GM12865 (cell line): Measurements from ENCODE around the gene FRMPD4.

Source experiments
- DNase-seq: peaks from one replicate; pipeline ENCODE4 v3.0.0; 2010; ENCODE audit warnings: low read depth
- H3K4me3 ChIP-seq: 2 replicates; pipeline ENCODE4 v1.5.1; 2011; ENCODE audit warnings: mild to moderate bottlenecking, low read depth, low read length, control low read depth
- TF ChIP-seq, protein P1 (sequence below): IDR thresholded peaks from 2 replicates; pipeline ENCODE4 v1.5.1; 2011; ENCODE audit warnings: low read length, control low read depth, low read depth, inconsistent platforms; ENCODE audit not compliant: insufficient read depth; ENCODE audit errors: missing control alignments

FRMPD4 gene

DNA sequence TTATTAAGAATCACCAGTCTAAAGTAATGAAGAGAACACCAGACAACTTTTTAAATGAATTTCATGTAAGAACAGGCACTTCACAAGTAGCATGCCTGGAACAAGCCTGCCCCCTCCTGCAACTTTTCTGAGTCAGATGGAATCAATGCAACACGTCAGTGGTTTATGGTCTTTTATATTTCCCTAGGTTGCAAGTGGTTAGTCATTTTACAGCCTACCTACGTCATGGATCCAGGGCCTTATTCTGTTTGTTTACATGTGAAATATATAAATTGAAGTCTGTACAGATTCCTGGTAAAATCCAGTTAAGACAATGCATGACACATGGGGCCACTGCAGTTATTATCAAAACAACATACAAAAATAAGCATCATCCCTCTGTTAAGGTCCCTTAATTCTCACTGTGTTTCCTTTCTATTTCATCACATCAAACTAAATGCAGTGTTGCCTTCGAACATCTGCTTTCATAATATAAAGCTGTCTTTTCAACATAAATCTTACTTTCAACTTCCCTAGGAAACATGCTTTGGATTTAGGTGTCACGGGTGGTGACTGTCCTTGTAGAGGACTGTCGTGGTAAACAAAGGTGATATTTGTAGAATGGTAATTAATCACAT, 309.3 kb downstream of the FRMPD4 start:
- DNase-seq = no peak
- TF ChIP-seq, protein P1, sequence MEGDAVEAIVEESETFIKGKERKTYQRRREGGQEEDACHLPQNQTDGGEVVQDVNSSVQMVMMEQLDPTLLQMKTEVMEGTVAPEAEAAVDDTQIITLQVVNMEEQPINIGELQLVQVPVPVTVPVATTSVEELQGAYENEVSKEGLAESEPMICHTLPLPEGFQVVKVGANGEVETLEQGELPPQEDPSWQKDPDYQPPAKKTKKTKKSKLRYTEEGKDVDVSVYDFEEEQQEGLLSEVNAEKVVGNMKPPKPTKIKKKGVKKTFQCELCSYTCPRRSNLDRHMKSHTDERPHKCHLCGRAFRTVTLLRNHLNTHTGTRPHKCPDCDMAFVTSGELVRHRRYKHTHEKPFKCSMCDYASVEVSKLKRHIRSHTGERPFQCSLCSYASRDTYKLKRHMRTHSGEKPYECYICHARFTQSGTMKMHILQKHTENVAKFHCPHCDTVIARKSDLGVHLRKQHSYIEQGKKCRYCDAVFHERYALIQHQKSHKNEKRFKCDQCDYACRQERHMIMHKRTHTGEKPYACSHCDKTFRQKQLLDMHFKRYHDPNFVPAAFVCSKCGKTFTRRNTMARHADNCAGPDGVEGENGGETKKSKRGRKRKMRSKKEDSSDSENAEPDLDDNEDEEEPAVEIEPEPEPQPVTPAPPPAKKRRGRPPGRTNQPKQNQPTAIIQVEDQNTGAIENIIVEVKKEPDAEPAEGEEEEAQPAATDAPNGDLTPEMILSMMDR = no peak
- H3K4me3 ChIP-seq = no peak overlapping the region

DNA sequence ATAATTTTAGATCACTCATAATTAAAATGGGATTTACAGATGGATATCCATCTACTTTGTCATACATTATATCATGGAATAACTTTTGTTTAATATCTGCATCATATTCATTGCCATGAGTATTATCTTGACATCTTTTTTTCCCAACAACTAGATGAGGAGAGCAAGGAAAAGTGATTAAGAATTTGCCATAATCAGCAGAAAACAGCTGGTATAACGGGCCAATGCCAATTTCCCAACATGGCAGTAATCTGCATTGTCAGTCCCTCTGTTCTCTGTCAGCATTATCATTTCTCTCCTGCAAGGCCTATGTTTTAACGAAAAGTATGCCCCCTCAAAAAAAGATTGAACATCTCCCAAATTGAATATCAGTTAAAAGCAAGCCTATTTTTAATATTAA, 314.0 kb downstream of the FRMPD4 start:
- no peak overlapping the region for H3K4me3 ChIP-seq
- DNase-seq = no peak
- TF ChIP-seq, protein P1 = no peak

DNA sequence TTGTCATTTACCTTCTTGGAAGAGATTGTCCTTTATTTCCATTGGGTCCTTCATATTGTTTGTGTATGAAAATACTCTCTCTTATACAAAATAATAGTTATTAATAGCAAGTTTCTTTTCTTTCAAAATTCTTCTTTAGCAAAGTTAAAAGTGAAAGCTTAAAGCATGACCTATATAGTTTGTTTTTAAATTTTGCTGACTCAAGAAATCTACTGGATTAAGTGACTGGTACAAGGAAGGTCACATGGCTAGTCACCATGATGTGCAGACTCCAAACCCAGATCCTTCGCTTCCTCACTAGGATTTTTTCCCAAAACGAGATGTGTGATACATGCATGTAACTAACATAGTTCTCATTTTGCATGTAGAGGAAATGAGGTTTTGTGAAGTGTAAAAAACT, 322.7 kb downstream of the FRMPD4 start:
- TF ChIP-seq, protein P1 = no peak
- no peak for DNase-seq
- H3K4me3 ChIP-seq = no peak overlapping the region

DNA sequence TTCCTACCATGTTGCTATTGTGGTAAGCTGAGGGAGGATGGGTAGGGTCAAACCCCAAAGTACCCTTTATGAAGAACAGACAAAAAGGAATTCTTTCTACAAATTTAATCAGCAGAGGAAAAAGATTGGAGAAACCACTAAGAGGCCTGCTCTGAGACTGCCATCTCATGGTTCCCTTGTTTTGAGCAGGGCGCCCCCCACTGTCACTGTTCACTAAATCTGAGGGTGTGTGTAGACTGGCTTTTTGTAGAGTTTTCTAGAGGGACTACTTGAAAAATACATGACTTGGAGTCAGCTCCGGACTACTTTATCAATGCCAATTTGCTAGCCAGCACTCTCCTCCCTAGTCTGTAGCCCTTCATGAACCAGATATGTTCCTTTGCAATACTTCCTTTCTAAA, 324.8 kb downstream of the FRMPD4 start:
- no peak overlapping the region for H3K4me3 ChIP-seq
- DNase-seq = no peak
- TF ChIP-seq, protein P1 = no peak

DNA sequence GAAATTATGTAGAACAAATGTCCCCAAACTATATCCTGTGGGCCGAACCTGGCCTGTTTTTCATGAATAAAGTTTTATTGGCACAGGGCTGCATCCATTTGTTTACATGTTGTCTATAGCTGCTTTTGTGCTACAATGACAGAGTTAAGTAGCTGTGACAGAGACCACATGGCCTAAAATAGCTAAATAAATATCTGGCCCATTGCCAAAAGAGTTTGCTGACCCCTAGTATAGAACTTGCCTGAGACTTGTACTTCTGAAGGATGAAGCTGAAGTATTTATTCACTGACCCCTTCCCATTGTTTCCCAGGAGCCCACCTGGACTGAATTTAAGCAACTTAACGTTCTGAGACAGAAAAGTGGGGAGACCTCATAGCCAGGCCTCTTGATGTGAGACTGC, 325.6 kb downstream of the FRMPD4 start:
- no peak overlapping the region for H3K4me3 ChIP-seq
- TF ChIP-seq, protein P1 = no peak
- no peak for DNase-seq

DNA sequence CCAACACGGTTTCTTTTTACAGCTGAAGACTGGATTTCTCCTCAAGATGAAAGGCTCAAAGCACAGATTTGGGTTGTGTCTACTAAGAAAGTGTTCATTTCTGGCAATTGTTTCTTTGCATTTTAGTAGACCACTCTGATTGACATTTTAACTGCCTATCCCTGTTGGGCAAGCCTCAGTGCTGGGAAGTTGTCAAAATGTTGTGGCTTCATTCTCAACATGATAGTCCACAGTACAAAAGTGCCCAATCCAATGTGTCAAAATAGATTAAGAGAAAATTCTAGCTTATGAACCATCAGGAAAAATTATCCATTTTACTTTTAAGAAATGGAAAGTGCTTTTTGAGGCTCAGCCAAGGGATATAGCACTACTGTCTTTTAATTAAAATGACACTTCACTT, 329.0 kb downstream of the FRMPD4 start:
- TF ChIP-seq, protein P1 = no peak
- no peak for DNase-seq
- H3K4me3 ChIP-seq = no peak overlapping the region

DNA sequence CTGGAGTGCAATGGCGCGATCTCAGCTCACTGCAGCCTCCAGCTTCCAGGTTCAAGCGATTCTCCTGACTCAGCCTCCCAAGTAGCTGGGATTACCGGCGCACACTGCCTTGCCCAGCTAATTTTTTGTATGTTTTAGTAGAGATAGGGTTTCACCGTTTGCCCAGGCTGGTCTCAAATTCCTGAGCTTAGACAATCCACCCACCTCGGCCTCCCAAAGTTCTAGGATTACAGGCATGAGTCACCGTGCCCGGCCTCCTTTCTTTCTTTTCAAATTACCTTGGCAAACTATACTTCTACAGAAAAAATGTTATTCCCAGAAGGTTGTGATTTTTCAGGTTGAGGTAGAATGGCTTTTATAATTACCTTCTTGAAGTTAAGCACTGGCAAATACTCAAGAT, 331.0 kb downstream of the FRMPD4 start:
- DNase-seq = no peak
- H3K4me3 ChIP-seq = no peak overlapping the region
- TF ChIP-seq, protein P1 = no peak
